ENCODE results near the gene GPR39.

GPR39 gene

DNA sequence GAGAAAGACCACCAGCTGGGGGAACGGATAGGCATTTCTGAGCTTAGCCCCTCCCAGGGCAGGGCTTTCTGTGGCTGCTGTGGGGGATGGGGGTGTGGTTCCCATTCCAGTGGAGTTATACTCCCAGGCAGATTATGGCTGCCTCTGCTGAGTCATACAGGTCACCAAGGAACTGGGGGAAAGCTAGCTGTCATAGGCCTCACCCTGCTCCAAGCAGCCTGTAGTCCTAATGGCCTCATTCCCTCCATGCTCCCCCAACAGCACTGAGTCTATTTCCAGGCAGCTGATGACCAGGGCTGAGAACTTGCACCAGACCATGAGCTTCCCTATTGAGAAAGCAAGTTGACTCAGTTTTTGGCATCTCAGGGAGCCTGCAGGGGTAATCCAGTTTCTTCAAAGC, 87.1 kb downstream of the GPR39 start:
- TF ChIP-seq RARB (CRISPR knock-in tag; IDR thresholded peaks at IDR 0.05) (no peak), TOX (CRISPR knock-in tag; IDR thresholded peaks at IDR 0.05; ENCODE audit: borderline replicate concordance) (no peak), ZC3H10 (CRISPR knock-in tag; IDR thresholded peaks at IDR 0.05) (no peak)
- TF ChIP-seq, protein P1, sequence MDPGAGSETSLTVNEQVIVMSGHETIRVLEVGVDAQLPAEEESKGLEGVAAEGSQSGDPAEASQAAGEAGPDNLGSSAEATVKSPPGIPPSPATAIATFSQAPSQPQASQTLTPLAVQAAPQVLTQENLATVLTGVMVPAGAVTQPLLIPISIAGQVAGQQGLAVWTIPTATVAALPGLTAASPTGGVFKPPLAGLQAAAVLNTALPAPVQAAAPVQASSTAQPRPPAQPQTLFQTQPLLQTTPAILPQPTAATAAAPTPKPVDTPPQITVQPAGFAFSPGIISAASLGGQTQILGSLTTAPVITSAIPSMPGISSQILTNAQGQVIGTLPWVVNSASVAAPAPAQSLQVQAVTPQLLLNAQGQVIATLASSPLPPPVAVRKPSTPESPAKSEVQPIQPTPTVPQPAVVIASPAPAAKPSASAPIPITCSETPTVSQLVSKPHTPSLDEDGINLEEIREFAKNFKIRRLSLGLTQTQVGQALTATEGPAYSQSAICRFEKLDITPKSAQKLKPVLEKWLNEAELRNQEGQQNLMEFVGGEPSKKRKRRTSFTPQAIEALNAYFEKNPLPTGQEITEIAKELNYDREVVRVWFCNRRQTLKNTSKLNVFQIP (CRISPR knock-in tag; IDR thresholded peaks at IDR 0.05; ENCODE audit: borderline replicate concordance, low read depth): no peak
- ATAC-seq: no peak

DNA sequence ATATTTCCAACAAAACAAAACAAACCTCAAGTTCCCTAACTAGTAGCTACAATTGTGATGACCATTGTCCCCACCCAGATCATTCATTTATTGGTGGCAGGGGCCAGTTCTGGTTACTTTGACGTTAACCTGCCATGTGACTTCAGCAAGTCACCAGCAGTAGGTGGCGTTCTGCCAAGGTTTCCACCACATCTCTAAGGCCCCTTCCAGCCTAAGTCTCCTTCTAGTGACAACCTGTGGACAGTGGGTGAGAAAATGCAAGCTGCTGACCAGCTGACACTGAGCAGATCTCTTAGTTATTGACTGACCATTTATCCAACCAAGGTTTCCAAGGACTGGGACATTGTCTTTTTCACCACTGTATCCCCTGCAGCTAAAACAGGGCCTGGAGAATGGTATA, 98.4 kb downstream of the GPR39 start:
- no peak for ATAC-seq
- no peak for TF ChIP-seq ZNF565 (CRISPR knock-in tag; conservative IDR thresholded peaks at IDR 0.05; ENCODE audit: low read depth)
- TF ChIP-seq ZC3H10 (CRISPR knock-in tag; IDR thresholded peaks at IDR 0.05): no peak
- TF ChIP-seq ZFP3 (CRISPR knock-in tag; IDR thresholded peaks at IDR 0.05): no peak
- TF ChIP-seq ISL1 (CRISPR knock-in tag; IDR thresholded peaks at IDR 0.05): no peak
- no peak for TF ChIP-seq ZFP30 (CRISPR knock-in tag; IDR thresholded peaks at IDR 0.05)
- no peak for TF ChIP-seq PPARA (CRISPR knock-in tag; IDR thresholded peaks at IDR 0.05; ENCODE audit: borderline replicate concordance)
- TF ChIP-seq, protein P2, sequence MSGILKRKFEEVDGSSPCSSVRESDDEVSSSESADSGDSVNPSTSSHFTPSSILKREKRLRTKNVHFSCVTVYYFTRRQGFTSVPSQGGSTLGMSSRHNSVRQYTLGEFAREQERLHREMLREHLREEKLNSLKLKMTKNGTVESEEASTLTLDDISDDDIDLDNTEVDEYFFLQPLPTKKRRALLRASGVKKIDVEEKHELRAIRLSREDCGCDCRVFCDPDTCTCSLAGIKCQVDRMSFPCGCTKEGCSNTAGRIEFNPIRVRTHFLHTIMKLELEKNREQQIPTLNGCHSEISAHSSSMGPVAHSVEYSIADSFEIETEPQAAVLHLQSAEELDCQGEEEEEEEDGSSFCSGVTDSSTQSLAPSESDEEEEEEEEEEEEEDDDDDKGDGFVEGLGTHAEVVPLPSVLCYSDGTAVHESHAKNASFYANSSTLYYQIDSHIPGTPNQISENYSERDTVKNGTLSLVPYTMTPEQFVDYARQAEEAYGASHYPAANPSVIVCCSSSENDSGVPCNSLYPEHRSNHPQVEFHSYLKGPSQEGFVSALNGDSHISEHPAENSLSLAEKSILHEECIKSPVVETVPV (CRISPR knock-in tag; IDR thresholded peaks at IDR 0.05): no peak
- no peak for TF ChIP-seq ESRRG (CRISPR knock-in tag; IDR thresholded peaks at IDR 0.05)
- TF ChIP-seq, protein P1 (CRISPR knock-in tag; IDR thresholded peaks at IDR 0.05; ENCODE audit: borderline replicate concordance, low read depth): no peak
- no peak for TF ChIP-seq RARB (CRISPR knock-in tag; IDR thresholded peaks at IDR 0.05)
- no peak for TF ChIP-seq BACH2 (CRISPR knock-in tag; IDR thresholded peaks at IDR 0.05; ENCODE audit: borderline replicate concordance)
- TF ChIP-seq TCF4 (CRISPR knock-in tag; IDR thresholded peaks at IDR 0.05; ENCODE audit: borderline replicate concordance): no peak
- no peak for TF ChIP-seq CSDC2 (CRISPR knock-in tag; IDR thresholded peaks at IDR 0.05)
- TF ChIP-seq ARNTL (CRISPR knock-in tag; IDR thresholded peaks at IDR 0.05; ENCODE audit: borderline replicate concordance, low read depth): no peak
- TF ChIP-seq GLIS3 (CRISPR knock-in tag; IDR thresholded peaks at IDR 0.05): no peak
- TF ChIP-seq, protein P3, sequence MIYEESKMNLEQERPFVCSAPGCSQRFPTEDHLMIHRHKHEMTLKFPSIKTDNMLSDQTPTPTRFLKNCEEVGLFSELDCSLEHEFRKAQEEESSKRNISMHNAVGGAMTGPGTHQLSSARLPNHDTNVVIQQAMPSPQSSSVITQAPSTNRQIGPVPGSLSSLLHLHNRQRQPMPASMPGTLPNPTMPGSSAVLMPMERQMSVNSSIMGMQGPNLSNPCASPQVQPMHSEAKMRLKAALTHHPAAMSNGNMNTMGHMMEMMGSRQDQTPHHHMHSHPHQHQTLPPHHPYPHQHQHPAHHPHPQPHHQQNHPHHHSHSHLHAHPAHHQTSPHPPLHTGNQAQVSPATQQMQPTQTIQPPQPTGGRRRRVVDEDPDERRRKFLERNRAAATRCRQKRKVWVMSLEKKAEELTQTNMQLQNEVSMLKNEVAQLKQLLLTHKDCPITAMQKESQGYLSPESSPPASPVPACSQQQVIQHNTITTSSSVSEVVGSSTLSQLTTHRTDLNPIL (CRISPR knock-in tag; IDR thresholded peaks at IDR 0.05; ENCODE audit: low read depth): no peak
- TF ChIP-seq ZNF8 (CRISPR knock-in tag; IDR thresholded peaks at IDR 0.05): no peak
- TF ChIP-seq, protein P4, sequence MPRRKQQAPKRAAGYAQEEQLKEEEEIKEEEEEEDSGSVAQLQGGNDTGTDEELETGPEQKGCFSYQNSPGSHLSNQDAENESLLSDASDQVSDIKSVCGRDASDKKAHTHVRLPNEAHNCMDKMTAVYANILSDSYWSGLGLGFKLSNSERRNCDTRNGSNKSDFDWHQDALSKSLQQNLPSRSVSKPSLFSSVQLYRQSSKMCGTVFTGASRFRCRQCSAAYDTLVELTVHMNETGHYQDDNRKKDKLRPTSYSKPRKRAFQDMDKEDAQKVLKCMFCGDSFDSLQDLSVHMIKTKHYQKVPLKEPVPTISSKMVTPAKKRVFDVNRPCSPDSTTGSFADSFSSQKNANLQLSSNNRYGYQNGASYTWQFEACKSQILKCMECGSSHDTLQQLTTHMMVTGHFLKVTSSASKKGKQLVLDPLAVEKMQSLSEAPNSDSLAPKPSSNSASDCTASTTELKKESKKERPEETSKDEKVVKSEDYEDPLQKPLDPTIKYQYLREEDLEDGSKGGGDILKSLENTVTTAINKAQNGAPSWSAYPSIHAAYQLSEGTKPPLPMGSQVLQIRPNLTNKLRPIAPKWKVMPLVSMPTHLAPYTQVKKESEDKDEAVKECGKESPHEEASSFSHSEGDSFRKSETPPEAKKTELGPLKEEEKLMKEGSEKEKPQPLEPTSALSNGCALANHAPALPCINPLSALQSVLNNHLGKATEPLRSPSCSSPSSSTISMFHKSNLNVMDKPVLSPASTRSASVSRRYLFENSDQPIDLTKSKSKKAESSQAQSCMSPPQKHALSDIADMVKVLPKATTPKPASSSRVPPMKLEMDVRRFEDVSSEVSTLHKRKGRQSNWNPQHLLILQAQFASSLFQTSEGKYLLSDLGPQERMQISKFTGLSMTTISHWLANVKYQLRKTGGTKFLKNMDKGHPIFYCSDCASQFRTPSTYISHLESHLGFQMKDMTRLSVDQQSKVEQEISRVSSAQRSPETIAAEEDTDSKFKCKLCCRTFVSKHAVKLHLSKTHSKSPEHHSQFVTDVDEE (CRISPR knock-in tag; IDR thresholded peaks at IDR 0.05): no peak
- TF ChIP-seq, protein P5, sequence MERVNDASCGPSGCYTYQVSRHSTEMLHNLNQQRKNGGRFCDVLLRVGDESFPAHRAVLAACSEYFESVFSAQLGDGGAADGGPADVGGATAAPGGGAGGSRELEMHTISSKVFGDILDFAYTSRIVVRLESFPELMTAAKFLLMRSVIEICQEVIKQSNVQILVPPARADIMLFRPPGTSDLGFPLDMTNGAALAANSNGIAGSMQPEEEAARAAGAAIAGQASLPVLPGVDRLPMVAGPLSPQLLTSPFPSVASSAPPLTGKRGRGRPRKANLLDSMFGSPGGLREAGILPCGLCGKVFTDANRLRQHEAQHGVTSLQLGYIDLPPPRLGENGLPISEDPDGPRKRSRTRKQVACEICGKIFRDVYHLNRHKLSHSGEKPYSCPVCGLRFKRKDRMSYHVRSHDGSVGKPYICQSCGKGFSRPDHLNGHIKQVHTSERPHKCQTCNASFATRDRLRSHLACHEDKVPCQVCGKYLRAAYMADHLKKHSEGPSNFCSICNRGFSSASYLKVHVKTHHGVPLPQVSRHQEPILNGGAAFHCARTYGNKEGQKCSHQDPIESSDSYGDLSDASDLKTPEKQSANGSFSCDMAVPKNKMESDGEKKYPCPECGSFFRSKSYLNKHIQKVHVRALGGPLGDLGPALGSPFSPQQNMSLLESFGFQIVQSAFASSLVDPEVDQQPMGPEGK (CRISPR knock-in tag; IDR thresholded peaks at IDR 0.05; ENCODE audit: borderline replicate concordance): no peak
- no peak for TF ChIP-seq OSR1 (CRISPR knock-in tag; IDR thresholded peaks at IDR 0.05)
